Liver (tissue), 9 donors: Measurements from ENCODE around the gene FBXW4. TPM values are rescaled to one million over a fixed set of nuclear protein-coding genes. Genes with fewer than 3 reads are reported as not detected.

Experiments
- DNase-seq: peaks from one replicate; pipeline ENCODE4 v3.0.0-alpha.2; 2017; ENCODE audit warnings: low spot score
- H3K27ac ChIP-seq, 2 donors: one replicate each; pipeline ENCODE4 v1.7.0; 2013; ENCODE audit warnings: inconsistent platforms in 2 of 2, low read length in 2 of 2, control low read depth in 1 of 2, low read depth in 1 of 2, mild to moderate bottlenecking in 1 of 2
- H3K27me3 ChIP-seq, 4 donors: one replicate each; pipeline versions ENCODE4 v1.6.1 to v1.7.0; 2013; ENCODE audit warnings: low read length in 3 of 4, inconsistent platforms in 1 of 4, mild to moderate bottlenecking in 1 of 4, moderate library complexity in 1 of 4; ENCODE audit not compliant: control insufficient read depth in 4 of 4, insufficient read depth in 4 of 4
- H3K36me3 ChIP-seq, 4 donors: one replicate each; pipeline versions ENCODE4 v1.6.1 to v1.7.0; 2013; ENCODE audit warnings: low read length in 3 of 4, mild to moderate bottlenecking in 3 of 4, low read depth in 1 of 4, moderate library complexity in 1 of 4; ENCODE audit not compliant: control insufficient read depth in 4 of 4, insufficient read depth in 3 of 4
- H3K4me1 ChIP-seq, 4 donors: one replicate each; pipeline versions ENCODE4 v1.6.1 to v1.7.0; 2013; ENCODE audit warnings: low read length in 3 of 4, mild to moderate bottlenecking in 3 of 4, moderate library complexity in 1 of 4; ENCODE audit not compliant: control insufficient read depth in 4 of 4, insufficient read depth in 4 of 4
- H3K4me3 ChIP-seq, 3 donors: one replicate each; pipeline versions ENCODE4 v1.6.1 to v1.7.0; 2013; ENCODE audit warnings: low read length in 3 of 3, control low read depth in 1 of 3, low read depth in 1 of 3, mild to moderate bottlenecking in 1 of 3
- H3K9ac ChIP-seq, 2 donors: one replicate each; pipeline ENCODE4 v1.7.0; 2013; ENCODE audit warnings: low read length in 2 of 2, mild to moderate bottlenecking in 2 of 2, moderate library complexity in 2 of 2, control low read depth in 1 of 2, low read depth in 1 of 2
- H3K9me3 ChIP-seq, 4 donors: one replicate each; pipeline versions ENCODE4 v1.6.1 to v1.7.0; 2013; ENCODE audit warnings: low read length in 3 of 4; ENCODE audit not compliant: control insufficient read depth in 4 of 4
- CTCF ChIP-seq: fragments of 150-350 bp; IDR thresholded peaks from 2 replicates; pipeline ENCODE4 v1.5.1; 2017; ENCODE audit warnings: improper control_type of control experiment, low read depth, low read length; ENCODE audit not compliant: missing input control
- EGR1 ChIP-seq, 2 donors: IDR thresholded peaks; 2 replicates each; pipeline ENCODE4 v1.6.1; 2016 to 2018; ENCODE audit warnings: antibody characterized with exemption in 2 of 2, low read depth in 2 of 2
- FOXA1 ChIP-seq: IDR thresholded peaks from 2 replicates; pipeline ENCODE4 v1.6.1; 2016; ENCODE audit warnings: antibody characterized with exemption
- GABPA ChIP-seq, 2 donors: IDR thresholded peaks in 1 of 2; conservative IDR thresholded peaks in 1 of 2; 2 replicates each; pipeline ENCODE4 v1.6.1; 2016; ENCODE audit warnings: antibody characterized with exemption in 2 of 2, mild to moderate bottlenecking in 1 of 2, moderate library complexity in 1 of 2
- HNF4A ChIP-seq, 2 donors: conservative IDR thresholded peaks; 2 replicates each; pipeline ENCODE4 v1.6.1; 2016; ENCODE audit warnings: antibody characterized with exemption in 2 of 2, mild to moderate bottlenecking in 2 of 2
- JUND ChIP-seq, 2 donors: IDR thresholded peaks; 2 replicates each; pipeline ENCODE4 v1.6.1; 2016; ENCODE audit warnings: antibody characterized with exemption in 2 of 2
- MAX ChIP-seq: IDR thresholded peaks from 2 replicates; pipeline ENCODE4 v1.6.1; 2016; ENCODE audit warnings: antibody characterized with exemption
- NR2F2 ChIP-seq: IDR thresholded peaks from 2 replicates; pipeline ENCODE4 v1.6.1; 2016; ENCODE audit warnings: antibody characterized with exemption
- RAD21 ChIP-seq, 2 donors: IDR thresholded peaks; 2 replicates each; pipeline ENCODE4 v1.6.1; 2016; ENCODE audit warnings: antibody characterized with exemption in 2 of 2, mild to moderate bottlenecking in 2 of 2
- REST ChIP-seq: IDR thresholded peaks from 2 replicates; pipeline ENCODE4 v1.6.1; 2016; ENCODE audit warnings: antibody characterized with exemption, mild to moderate bottlenecking
- RXRA ChIP-seq, 2 donors: IDR thresholded peaks; 2 replicates each; pipeline ENCODE4 v1.6.1; 2017 to 2018; ENCODE audit warnings: antibody characterized with exemption in 2 of 2, mild to moderate bottlenecking in 1 of 2
- SP1 ChIP-seq: IDR thresholded peaks from 2 replicates; pipeline ENCODE4 v1.6.1; 2018; ENCODE audit warnings: antibody characterized with exemption, mild to moderate bottlenecking
- TAF1 ChIP-seq: conservative IDR thresholded peaks from 2 replicates; pipeline ENCODE4 v1.6.1; 2016; ENCODE audit warnings: antibody characterized with exemption, mild to moderate bottlenecking
- YY1 ChIP-seq: IDR thresholded peaks from 2 replicates; pipeline ENCODE4 v1.6.1; 2016; ENCODE audit warnings: antibody characterized with exemption, mild to moderate bottlenecking
- ZBTB33 ChIP-seq: IDR thresholded peaks from 2 replicates; pipeline ENCODE4 v1.6.1; 2016; ENCODE audit warnings: antibody characterized with exemption
- WGBS: extraction: QIAGEN DNeasy Blood & Tissue Kit; methylation state at CpG from one replicate; pipeline ENCODE4 v1.1.7; 2013; 5-methylcytosine and 5-hydroxymethylcytosine counted together
- polyA plus RNA-seq, 2 donors: library from polyadenylated mRNA; stranded (reverse) in 1 of 2; unstranded in 1 of 2; fragments of 200-250 nt in 1 of 2; fragments of >200 nt in 1 of 2; fragmentation: Nextera tagmentation in 1 of 2; extraction: Ambion mirVana in 1 of 2; gene quantifications; one replicate each; pipeline versions ENCODE4 v1.2.1 to v1.2.3, GENCODE V29; 2013 to 2015
- total RNA-seq, 2 donors: library from RNA; depleted of rRNA; stranded (reverse); fragments of >200 nt; gene quantifications; one replicate each; pipeline ENCODE4 v1.2.3, GENCODE V29; 2014
- donor health status: healthy.
- donor health status: healthy.
- donor health status: healthy.
- donor health status: healthy.
- donor health status: healthy.

Gene FBXW4
- total and polyA plus RNA-seq, 4 donors: 5.4 to 54.1 (median 20.5) TPM

- Histone ChIP-seq H3K9me3 (no peaks in the 10 kb centered on the region), H3K27ac (no peak overlapping the region), H3K27me3 (no peaks in the 10 kb centered on the region), H3K4me3 (no peak overlapping the region), H3K9ac (no peak overlapping the region), H3K4me1 (peaks cover 0 to 8% (median 4%) of the 10 kb centered on the region in 4 donors), H3K36me3 (peaks cover 14 to 30% (median 28%) of the 10 kb centered on the region in 4 donors)
- DNase-seq: no peak
- TF ChIP-seq MAX (no peak), GABPA (IDR thresholded peaks at IDR 0.05 in 1 of 2, conservative IDR thresholded peaks at IDR 0.05 in 1 of 2) (no peak), NR2F2 (no peak), EGR1 (IDR thresholded peaks at IDR 0.05; ENCODE audit: low read depth in 2 of 2) (no peak), FOXA1 (no peak), RAD21 (IDR thresholded peaks at IDR 0.05) (no peak), ZBTB33 (no peak), CTCF (no peak), YY1 (no peak), RXRA (IDR thresholded peaks at IDR 0.05) (no peak), REST (no peak)
- 49% methylated on average over 6 of the region's 6 CpGs for WGBS
Observed at GRCh38 chr10:101672536-101672935, 22.4 kb downstream of the FBXW4 start.

DNA sequence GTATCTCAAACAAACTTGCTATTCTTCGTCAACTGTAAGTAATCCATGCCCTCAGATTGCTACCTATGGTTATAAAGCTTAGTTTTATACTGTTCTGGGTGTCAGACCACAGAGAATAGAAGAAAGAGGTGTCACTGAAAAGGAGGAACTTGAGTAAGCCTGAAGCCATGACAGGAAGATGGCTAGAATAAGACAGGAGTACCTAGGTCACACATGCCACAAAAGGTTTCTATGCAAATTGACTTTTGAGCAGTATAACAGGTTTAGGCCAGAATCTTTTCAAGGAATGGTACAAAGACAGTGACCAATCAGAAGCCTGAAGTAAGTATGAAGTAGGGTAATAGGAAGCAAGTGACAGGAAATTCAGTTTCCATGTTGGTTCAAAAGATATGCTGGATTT is 23.5 kb downstream of the FBXW4 start:
- Histone ChIP-seq H3K27ac (no peak overlapping the region), H3K4me3 (no peak overlapping the region), H3K9ac (no peak overlapping the region), H3K9me3 (no peaks in the 10 kb centered on the region), H3K36me3 (peaks cover 14 to 31% (median 28%) of the 10 kb centered on the region in 4 donors), H3K4me1 (peaks cover 0 to 8% (median 4%) of the 10 kb centered on the region in 4 donors), H3K27me3 (no peaks in the 10 kb centered on the region)
- DNase-seq: no peak
- 100% methylated on average over 1 of the region's 1 CpG for WGBS
- no peak for TF ChIP-seq ZBTB33
- TF ChIP-seq JUND (IDR thresholded peaks at IDR 0.05): no peak
- no peak for TF ChIP-seq NR2F2
- TF ChIP-seq TAF1: no peak
- TF ChIP-seq EGR1 (IDR thresholded peaks at IDR 0.05; ENCODE audit: low read depth in 2 of 2): no peak
- TF ChIP-seq GABPA (IDR thresholded peaks at IDR 0.05 in 1 of 2, conservative IDR thresholded peaks at IDR 0.05 in 1 of 2): no peak
- TF ChIP-seq CTCF: no peak
- no peak for TF ChIP-seq FOXA1
- TF ChIP-seq HNF4A (conservative IDR thresholded peaks at IDR 0.05): no peak
- TF ChIP-seq REST: no peak
- no peak for TF ChIP-seq SP1
